MM.1S (cell line): ENCODE measurements around the gene LBHD2.

Source experiments
- DNase-seq: peaks from one replicate; pipeline ENCODE4 v3.0.0-alpha.2; 2015
- H2AFZ ChIP-seq: fragments of 300-600 bp; sonication (generic); 2 replicates; pipeline ENCODE4 v1.6.0; 2016; ENCODE audit warnings: antibody characterized with exemption, low read length
- H3F3A ChIP-seq: fragments of 300-600 bp; sonication (generic); 2 replicates; pipeline ENCODE4 v1.6.1; 2016; ENCODE audit warnings: mild to moderate bottlenecking, antibody characterized with exemption, low read length, moderate library complexity, mixed read lengths; ENCODE audit not compliant: insufficient read depth
- H3K27ac ChIP-seq: fragments of 300-600 bp; sonication (generic); 2 replicates; pipeline ENCODE4 v1.5.1; 2016; ENCODE audit warnings: mild to moderate bottlenecking, low read length
- H3K27me3 ChIP-seq: fragments of 300-600 bp; sonication (generic); replicated peaks from 2 replicates; pipeline ENCODE4 v1.6.0; 2016; ENCODE audit warnings: low read length; ENCODE audit not compliant: insufficient read depth
- H3K36me3 ChIP-seq: fragments of 300-600 bp; sonication (generic); replicated peaks from 2 replicates; pipeline ENCODE4 v1.6.1; 2016; ENCODE audit warnings: mild to moderate bottlenecking, low read length, mixed read lengths; ENCODE audit not compliant: insufficient read depth
- H3K4me1 ChIP-seq: fragments of 300-600 bp; sonication (generic); 2 replicates; pipeline ENCODE4 v1.6.1; 2016; ENCODE audit warnings: low read length, mixed read lengths
- H3K4me2 ChIP-seq: fragments of 300-600 bp; sonication (generic); 2 replicates; pipeline ENCODE4 v1.6.0; 2016; ENCODE audit warnings: low read depth, low read length
- H3K4me3 ChIP-seq: fragments of 300-600 bp; sonication (generic); 2 replicates; pipeline ENCODE4 v1.5.1; 2016; ENCODE audit warnings: low read length, mixed read lengths
- H3K79me2 ChIP-seq: fragments of 300-600 bp; sonication (generic); 2 replicates; pipeline ENCODE4 v1.6.1; 2016; ENCODE audit warnings: mixed run types, low read length, mixed read lengths
- H3K9ac ChIP-seq: fragments of 300-600 bp; sonication (generic); 2 replicates; pipeline ENCODE4 v1.6.1; 2016; ENCODE audit warnings: low read length, mixed read lengths
- H3K9me2 ChIP-seq: fragments of 300-600 bp; sonication (generic); replicated peaks from 2 replicates; pipeline ENCODE4 v1.6.1; 2016; ENCODE audit warnings: mild to moderate bottlenecking, low read length, mixed read lengths; ENCODE audit not compliant: insufficient read depth
- H3K9me3 ChIP-seq: fragments of 300-600 bp; sonication (generic); replicated peaks from 2 replicates; pipeline ENCODE4 v1.6.1; 2016; ENCODE audit warnings: mild to moderate bottlenecking, low read length, mixed read lengths; ENCODE audit not compliant: insufficient read depth
- H4K20me1 ChIP-seq: fragments of 300-600 bp; sonication (generic); 2 replicates; pipeline ENCODE4 v1.6.1; 2016; ENCODE audit warnings: mild to moderate bottlenecking, low read length, moderate library complexity, mixed read lengths; ENCODE audit not compliant: insufficient read depth
- CTCF ChIP-seq: fragments of 300-600 bp; sonication (generic); IDR thresholded peaks from 2 replicates; pipeline ENCODE4 v1.5.1; 2016; ENCODE audit warnings: antibody characterized with exemption, low read length, mixed read lengths
- EZH2 ChIP-seq: fragments of 300-600 bp; sonication (generic); optimal IDR thresholded peaks from 2 replicates; pipeline ENCODE3; 2017; ENCODE audit warnings: low read depth, mild to moderate bottlenecking, antibody characterized with exemption, low read length, mixed read lengths
- EZH2phosphoT487 ChIP-seq: fragments of 300-600 bp; sonication (generic); IDR thresholded peaks from 2 replicates; pipeline ENCODE4 v1.6.1; 2018; ENCODE audit warnings: antibody characterized with exemption, low read length

Gene LBHD2

GRCh38 chr14:103137689-103138300 is 53.8 kb downstream of the LBHD2 start:
- no peaks in the 10 kb centered on the region for H3K9me3 ChIP-seq
- H3K4me3 ChIP-seq, result no peak overlapping the region
- no peaks in the 10 kb centered on the region for H3K36me3 ChIP-seq
- TF ChIP-seq EZH2 (no peak), CTCF (no peak), EZH2phosphoT487 (no peak)
- no peaks in the 10 kb centered on the region for H4K20me1 ChIP-seq
- peaks cover 13% of the 10 kb centered on the region; the same call in 1 of the 2 replicates for H3K27me3 ChIP-seq
- no peak for DNase-seq
- no peaks in the 10 kb centered on the region for H3K79me2 ChIP-seq
- no peaks in the 10 kb centered on the region for H3K9me2 ChIP-seq
- no peak overlapping the region for H3K9ac ChIP-seq
- no peaks in the 10 kb centered on the region for H3F3A ChIP-seq
- no peak overlapping the region for H3K4me2 ChIP-seq
- H2AFZ ChIP-seq, result no peak overlapping the region
- H3K4me1 ChIP-seq, result peaks cover 4% of the 10 kb centered on the region; the same call in 1 of the 2 replicates
- no peak overlapping the region for H3K27ac ChIP-seq

GRCh38 chr14:103138301-103139131 is 54.5 kb downstream of the LBHD2 start:
- H3F3A ChIP-seq, result no peaks in the 10 kb centered on the region
- H3K9me3 ChIP-seq, result no peaks in the 10 kb centered on the region
- H3K36me3 ChIP-seq, result no peaks in the 10 kb centered on the region
- TF ChIP-seq EZH2phosphoT487 (no peak), CTCF (no peak), EZH2 (no peak)
- no peak overlapping the region for H3K27ac ChIP-seq
- no peak overlapping the region for H3K9ac ChIP-seq
- H3K4me3 ChIP-seq, result no peak overlapping the region
- H3K4me2 ChIP-seq, result no peak overlapping the region
- peaks cover 4% of the 10 kb centered on the region; the same call in 1 of the 2 replicates for H3K4me1 ChIP-seq
- H4K20me1 ChIP-seq, result no peaks in the 10 kb centered on the region
- no peak for DNase-seq
- H3K79me2 ChIP-seq, result no peaks in the 10 kb centered on the region
- H3K27me3 ChIP-seq, result peaks cover 20% of the 10 kb centered on the region; the same call in 1 of the 2 replicates
- no peak overlapping the region for H2AFZ ChIP-seq
- H3K9me2 ChIP-seq, result no peaks in the 10 kb centered on the region

- Histone ChIP-seq H3K79me2 (no peaks in the 10 kb centered on the region), H3K36me3 (no peaks in the 10 kb centered on the region), H3K4me1 (peaks cover 4% of the 10 kb centered on the region; the same call in 1 of the 2 replicates), H3K4me2 (no peak overlapping the region), H3K27ac (no peak overlapping the region), H3K9ac (no peak overlapping the region), H4K20me1 (no peaks in the 10 kb centered on the region), H3K9me2 (no peaks in the 10 kb centered on the region), H2AFZ (no peak overlapping the region), H3K27me3 (peaks cover 21% of the 10 kb centered on the region; the same call in 1 of the 2 replicates), H3K4me3 (no peak overlapping the region), H3F3A (no peaks in the 10 kb centered on the region), H3K9me3 (no peaks in the 10 kb centered on the region)
- no peak for DNase-seq
- TF ChIP-seq CTCF (no peak), EZH2phosphoT487 (no peak), EZH2 (no peak)
Measured at GRCh38 chr14:103139132-103140025, 55.4 kb downstream of the LBHD2 start.
